AG04450 (cell line): Measurements from ENCODE around the gene CDKN3. TPM values are rescaled to one million over a fixed set of nuclear protein-coding genes. Genes with fewer than 3 reads are reported as not detected.
"Not testable (repeated sequence)": the region's sequence is repeated elsewhere in the genome, so short reads cannot be mapped to it uniquely, and the experiment has no call there.

Experiments
- CTCF ChIA-PET: fragments of 300-600, 350-600 bp; formaldehyde crosslinking; extraction: SDS; loops from one replicate; lab custom pipeline; 2022; ENCODE audit warnings: antibody characterized with exemption, inconsistent platforms; lab: Charles Lee
- POLR2A ChIA-PET: fragments of 350-600 bp; formaldehyde crosslinking; extraction: SDS; loops from one replicate; lab custom pipeline; 2021; ENCODE audit warnings: antibody characterized with exemption, inconsistent platforms; lab: Yijun Ruan, JAX
- DNase-seq: peaks from one replicate; pipeline ENCODE4 v3.0.0-alpha.2; 2011; ENCODE audit warnings: low read depth, low spot score
- H3K27ac ChIP-seq: one replicate; pipeline ENCODE4 v1.5.1; 2012; ENCODE audit warnings: low read depth, low read length, control low read depth
- H3K27me3 ChIP-seq: one replicate; pipeline ENCODE4 v1.6.0; 2012; ENCODE audit warnings: low read length; ENCODE audit not compliant: control insufficient read depth, insufficient read depth
- H3K4me3 ChIP-seq: 2 replicates; pipeline ENCODE4 v1.5.1; 2011; ENCODE audit warnings: mild to moderate bottlenecking, low read depth, low read length, control low read depth
- H3K9me3 ChIP-seq: 2 replicates; pipeline ENCODE4 v1.5.1; 2012; ENCODE audit warnings: low read length; ENCODE audit not compliant: control insufficient read depth, insufficient read depth
- polyA plus RNA-seq: library from polyadenylated mRNA; depleted of rRNA; stranded (reverse); fragments of >200 nt; gene quantifications from 2 replicates; pipeline ENCODE4 v1.2.3, GENCODE V29; 2011
- TF ChIP-seq, protein P1 (sequence below): IDR thresholded peaks from 2 replicates; pipeline ENCODE4 v1.5.1; 2011; ENCODE audit warnings: low read depth, low read length, control low read depth, inconsistent platforms

Gene CDKN3
- polyA plus RNA-seq, 1 experiment, result 28.9 TPM

DNA sequence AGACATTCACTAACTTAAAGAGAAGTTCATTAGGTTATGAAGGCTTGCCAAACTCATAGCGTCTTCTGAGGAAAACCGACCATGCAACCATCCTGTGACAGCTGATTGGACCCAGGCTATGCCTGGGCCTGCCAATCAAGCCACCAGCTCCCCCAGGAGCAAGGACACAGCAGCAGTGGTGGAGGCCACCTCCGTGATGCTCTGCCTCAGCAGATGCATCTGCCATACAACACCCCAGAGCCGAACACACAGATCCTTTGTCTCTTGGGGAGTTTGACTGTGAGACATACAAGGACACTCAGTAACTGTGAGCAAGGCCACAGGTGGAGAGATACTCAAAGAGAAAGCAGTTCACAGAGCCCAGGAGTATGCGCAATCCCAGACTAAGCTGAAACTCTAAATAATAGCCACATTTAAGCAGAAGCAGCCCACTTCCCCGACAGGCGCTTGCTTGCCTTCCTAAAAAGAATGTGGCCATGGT, 54.4 kb downstream of the CDKN3 start:
- Histone ChIP-seq H3K27me3 (no peaks in the 10 kb centered on the region), H3K9me3 (no peaks in the 10 kb centered on the region), H3K27ac (no peak overlapping the region), H3K4me3 (no peak overlapping the region)
- ChIA-PET CTCF (interaction anchor here (0.7 to 2.5 kb wide), 2 partner anchors 8 to 10 kb away, joined by 4 to 16 read pairs; partner anchors contain the start of gene CNIH1), POLR2A (interaction anchor here (0.7 kb wide), 1 partner anchor 10 kb away, joined by 3 read pairs; no protein-coding TSS in a partner anchor)
- TF ChIP-seq, protein P1, sequence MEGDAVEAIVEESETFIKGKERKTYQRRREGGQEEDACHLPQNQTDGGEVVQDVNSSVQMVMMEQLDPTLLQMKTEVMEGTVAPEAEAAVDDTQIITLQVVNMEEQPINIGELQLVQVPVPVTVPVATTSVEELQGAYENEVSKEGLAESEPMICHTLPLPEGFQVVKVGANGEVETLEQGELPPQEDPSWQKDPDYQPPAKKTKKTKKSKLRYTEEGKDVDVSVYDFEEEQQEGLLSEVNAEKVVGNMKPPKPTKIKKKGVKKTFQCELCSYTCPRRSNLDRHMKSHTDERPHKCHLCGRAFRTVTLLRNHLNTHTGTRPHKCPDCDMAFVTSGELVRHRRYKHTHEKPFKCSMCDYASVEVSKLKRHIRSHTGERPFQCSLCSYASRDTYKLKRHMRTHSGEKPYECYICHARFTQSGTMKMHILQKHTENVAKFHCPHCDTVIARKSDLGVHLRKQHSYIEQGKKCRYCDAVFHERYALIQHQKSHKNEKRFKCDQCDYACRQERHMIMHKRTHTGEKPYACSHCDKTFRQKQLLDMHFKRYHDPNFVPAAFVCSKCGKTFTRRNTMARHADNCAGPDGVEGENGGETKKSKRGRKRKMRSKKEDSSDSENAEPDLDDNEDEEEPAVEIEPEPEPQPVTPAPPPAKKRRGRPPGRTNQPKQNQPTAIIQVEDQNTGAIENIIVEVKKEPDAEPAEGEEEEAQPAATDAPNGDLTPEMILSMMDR, result no peak
- no peak for DNase-seq

- ChIA-PET CTCF (interaction anchor here (2.5 kb wide), 1 partner anchor 11 kb away, joined by 16 read pairs; the partner anchor contains the start of gene CNIH1), POLR2A (interaction anchor here (0.7 kb wide), 1 partner anchor 20 kb away, joined by 9 read pairs; no protein-coding TSS in a partner anchor)
- TF ChIP-seq, protein P1, result no peak
- H3K27me3 ChIP-seq, result no peaks in the 10 kb centered on the region
- H3K9me3 ChIP-seq, result no peaks in the 10 kb centered on the region
- H3K4me3 ChIP-seq, result no peak overlapping the region
- H3K27ac ChIP-seq, result no peak overlapping the region
- DNase-seq, result no peak
Observed at GRCh38 chr14:54451961-54452360, 55.2 kb downstream of the CDKN3 start.

DNA sequence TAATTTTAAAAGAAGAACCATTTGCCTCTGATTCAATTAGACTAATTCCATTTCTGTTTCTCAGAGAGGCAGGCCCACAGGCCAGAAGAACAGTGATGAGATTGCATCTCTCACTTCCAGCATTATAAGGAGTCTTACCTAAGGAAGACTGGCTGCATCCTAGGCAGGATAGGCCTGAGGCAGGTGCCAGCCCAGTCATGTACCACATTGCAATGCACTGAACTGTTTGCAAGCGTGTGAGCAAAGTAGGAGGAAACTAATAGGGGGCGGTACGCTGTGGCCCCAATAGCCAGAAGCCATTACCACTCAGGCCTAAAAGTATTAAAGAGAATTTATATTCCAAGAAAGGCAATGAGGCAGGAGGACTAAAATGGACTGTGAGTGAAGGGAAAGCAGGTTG, 56.4 kb downstream of the CDKN3 start:
- Histone ChIP-seq H3K4me3 (no peak overlapping the region), H3K27me3 (no peaks in the 10 kb centered on the region), H3K27ac (no peak overlapping the region), H3K9me3 (no peaks in the 10 kb centered on the region)
- CTCF ChIA-PET, result no interaction called here
- DNase-seq, result no peak
- TF ChIP-seq, protein P1, result no peak
- POLR2A ChIA-PET, result no interaction called here

GRCh38 chr14:54453990-54454389, 57.2 kb downstream of the CDKN3 start:
- POLR2A ChIA-PET, result not testable (repeated sequence)

DNA sequence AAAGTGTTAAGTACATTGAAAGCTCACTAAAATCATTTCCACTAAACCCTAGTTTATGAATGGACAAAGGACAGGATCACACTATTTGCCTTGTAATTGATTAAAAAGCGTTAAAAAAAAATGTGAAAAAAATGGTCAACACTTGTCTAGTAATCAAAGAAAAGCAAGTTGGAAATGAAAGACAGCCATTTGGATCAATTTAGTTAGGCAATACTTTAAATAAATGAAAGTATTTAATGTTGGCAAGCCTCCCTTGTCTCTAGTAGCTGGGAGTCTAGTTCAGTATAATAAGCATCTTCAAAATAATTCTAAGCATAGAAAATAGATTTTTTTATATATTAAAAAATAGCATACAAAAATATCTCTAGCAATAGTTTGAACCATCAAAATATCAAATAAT, 58.6 kb downstream of the CDKN3 start:
- ChIA-PET POLR2A (no interaction called here), CTCF (interaction anchor here (0.6 to 0.7 kb wide), 2 partner anchors 19 to 58 kb away, joined by 3 to 5 read pairs; partner anchors contain the start of gene CDKN3)
- no peaks in the 10 kb centered on the region for H3K27me3 ChIP-seq
- peaks cover 8% of the 10 kb centered on the region for H3K9me3 ChIP-seq
- no peak overlapping the region for H3K4me3 ChIP-seq
- DNase-seq, result no peak
- no peak overlapping the region for H3K27ac ChIP-seq
- TF ChIP-seq, protein P1, result no peak

More at GRCh38 chr14:54453990-54454389, 57.2 kb downstream of the CDKN3 start:
- H3K4me3 ChIP-seq, DNase-seq, H3K27me3 ChIP-seq, H3K27ac ChIP-seq, H3K9me3 ChIP-seq: not testable (repeated sequence)
- CTCF ChIA-PET, result interaction anchor here (1.1 kb wide), 1 partner anchor 12 kb away, joined by 3 read pairs; no protein-coding TSS in a partner anchor

GRCh38 chr14:54456820-54457608, 60.2 kb downstream of the CDKN3 start:
- not testable (repeated sequence) for H3K9me3 ChIP-seq, H3K27ac ChIP-seq, H3K4me3 ChIP-seq, DNase-seq, H3K27me3 ChIP-seq
- POLR2A ChIA-PET, result interaction anchor here (0.7 kb wide), 2 partner anchors 47 to 195 kb away, joined by 4 to 5 read pairs; no protein-coding TSS in a partner anchor
- CTCF ChIA-PET, result interaction anchor here (0.7 to 1.5 kb wide), 2 partner anchors 15 to 955 kb away, joined by 4 to 5 read pairs; no protein-coding TSS in a partner anchor
